Fibroblast of lung (primary cell): ENCODE results near the gene CDK18.

ENCODE experiments used
- CTCF ChIP-seq, 2 donors: IDR thresholded peaks in 1 of 2; conservative IDR thresholded peaks in 1 of 2; 1 replicate in 1 of 2; 2 replicates in 1 of 2; pipeline ENCODE4 v1.5.1; 2011 to 2012; ENCODE audit warnings: low read length in 2 of 2, control low read depth in 1 of 2, inconsistent platforms in 1 of 2, low read depth in 1 of 2, mild to moderate bottlenecking in 1 of 2
- EZH2 ChIP-seq: IDR thresholded peaks from 2 replicates; pipeline ENCODE4 v1.5.1; 2012; ENCODE audit warnings: low read length, control low read depth, mild to moderate bottlenecking; ENCODE audit errors: missing control alignments

- TF ChIP-seq CTCF (conservative IDR thresholded peaks at IDR 0.05 in 1 of 2, IDR thresholded peaks at IDR 0.05 in 1 of 2; ENCODE audit: low read depth in 1 of 2, low read length in 2 of 2) (no peak), EZH2 (no peak)
These were observed 71.5 kb downstream of the CDK18 start for GRCh38 chr1:205576011-205576410.
